ENCODE data around the gene DOCK8. TPM values are rescaled to one million over a fixed set of nuclear protein-coding genes. Genes with fewer than 3 reads are reported as not detected.

Gene DOCK8
- total RNA-seq, 1 donor from 2014 or later = 8.7 TPM

- no peak for DNase-seq (ENCODE audit: low spot score)
These were observed 92.2 kb downstream of the DOCK8 start for GRCh38 chr9:306907-307306.

GRCh38 chr9:311841-312240 lies 97.2 kb downstream of the DOCK8 start:
- no peak for DNase-seq (ENCODE audit: low spot score)

- no peak for DNase-seq (ENCODE audit: low spot score)
These were observed 98.1 kb downstream of the DOCK8 start for GRCh38 chr9:312596-313320.

GRCh38 chr9:316382-316965 lies 101.8 kb downstream of the DOCK8 start:
- no peak for DNase-seq (ENCODE audit: low spot score)

- no peak for DNase-seq (ENCODE audit: low spot score)
These were observed 104.0 kb downstream of the DOCK8 start for GRCh38 chr9:318646-319045.

GRCh38 chr9:324971-325370 lies 110.3 kb downstream of the DOCK8 start:
- DNase-seq (ENCODE audit: low spot score) = no peak

- no peak for DNase-seq (ENCODE audit: low spot score)
These were observed 112.0 kb downstream of the DOCK8 start for GRCh38 chr9:326667-327066.

GRCh38 chr9:328453-328852 lies 113.8 kb downstream of the DOCK8 start:
- no peak for DNase-seq (ENCODE audit: low spot score)

GRCh38 chr9:331197-331596 lies 116.5 kb downstream of the DOCK8 start:
- no peak for DNase-seq (ENCODE audit: low spot score)

- no peak for DNase-seq (ENCODE audit: low spot score)
These were observed 120.7 kb downstream of the DOCK8 start for GRCh38 chr9:335373-335772.

- no peak for DNase-seq (ENCODE audit: low spot score)
These were observed 121.4 kb downstream of the DOCK8 start for GRCh38 chr9:336039-336438.

- no peak for DNase-seq (ENCODE audit: low spot score)
These were observed 123.9 kb downstream of the DOCK8 start for GRCh38 chr9:338602-339001.

- DNase-seq (ENCODE audit: low spot score) = no peak
These were observed 127.2 kb downstream of the DOCK8 start for GRCh38 chr9:341634-342421.

GRCh38 chr9:343773-344172 lies 129.1 kb downstream of the DOCK8 start:
- no peak for DNase-seq (ENCODE audit: low spot score)

GRCh38 chr9:346111-346571 lies 131.5 kb downstream of the DOCK8 start:
- DNase-seq (ENCODE audit: low spot score) = peak; percentile 86

- peak; percentile 59 for DNase-seq (ENCODE audit: low spot score)
These were observed 133.1 kb downstream of the DOCK8 start for GRCh38 chr9:347667-348292.

- DNase-seq (ENCODE audit: low spot score) = no peak
These were observed 135.7 kb downstream of the DOCK8 start for GRCh38 chr9:350384-350783.

GRCh38 chr9:351916-352315 lies 137.3 kb downstream of the DOCK8 start:
- DNase-seq (ENCODE audit: low spot score) = no peak

GRCh38 chr9:353077-353476 lies 138.4 kb downstream of the DOCK8 start:
- DNase-seq (ENCODE audit: low spot score) = peak; percentile 31

GRCh38 chr9:354453-354852 lies 139.8 kb downstream of the DOCK8 start:
- DNase-seq (ENCODE audit: low spot score) = no peak

GRCh38 chr9:357560-357959 lies 142.9 kb downstream of the DOCK8 start:
- peak; percentile 25 for DNase-seq (ENCODE audit: low spot score)

Data from umbilical cord (tissue), 2 donors.